GM19239 (cell line): ENCODE measurements around the gene KIF4A.

ENCODE experiments used
- DNase-seq: peaks from one replicate; pipeline ENCODE4 v3.0.0; 2011; ENCODE audit warnings: low spot score; ENCODE audit not compliant: insufficient read length
- FAIRE-seq: peaks from 2 replicates; lab custom pipeline; 2011; peaks lifted over from hg19 to GRCh38; lab: Jason Lieb, UNC

The KIF4A gene

DNA sequence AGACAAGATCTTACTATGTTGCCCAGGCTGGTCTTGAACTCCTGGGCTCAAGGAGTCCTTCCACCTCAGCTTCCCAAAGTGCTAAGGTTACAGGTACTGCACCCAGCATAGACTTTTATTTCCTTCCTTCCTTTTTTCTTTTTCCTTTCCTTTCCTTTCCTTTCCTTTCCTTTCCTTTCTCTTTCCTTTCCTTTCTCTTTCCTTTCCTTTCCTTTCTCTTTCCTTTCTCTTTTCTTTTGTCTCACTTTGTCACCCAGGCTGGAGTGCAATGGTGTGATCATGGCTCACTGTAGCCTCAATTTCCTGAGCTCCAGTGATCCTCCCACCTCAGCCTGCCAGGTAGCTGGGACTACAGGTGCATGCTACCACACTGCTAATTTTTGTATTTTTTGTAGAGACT is 174.1 kb downstream of the KIF4A start:
- peak; percentile 23 for FAIRE-seq

DNA sequence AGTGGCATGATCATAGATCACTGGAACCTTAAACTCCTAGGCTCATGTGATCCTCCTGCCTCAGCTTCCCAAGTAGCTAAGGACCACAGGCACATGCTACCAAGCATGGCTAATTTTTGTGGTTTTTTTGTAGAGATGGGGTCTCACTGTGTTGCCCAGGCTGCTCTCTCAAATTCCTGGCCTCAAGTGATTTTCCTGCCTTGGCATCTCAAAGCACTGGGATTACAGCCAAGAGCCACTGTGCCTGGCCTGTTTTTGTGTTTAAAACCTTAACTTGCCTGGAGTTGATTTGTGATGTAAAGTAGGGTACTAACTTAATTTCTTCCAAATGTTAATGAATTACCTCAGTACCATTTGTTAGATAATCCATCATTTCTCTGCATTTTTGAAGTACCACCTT is 177.1 kb downstream of the KIF4A start:
- no peak for FAIRE-seq
- DNase-seq = no peak

More for the DNA sequence above, 174.1 kb downstream of the KIF4A start:
- DNase-seq = no peak

DNA sequence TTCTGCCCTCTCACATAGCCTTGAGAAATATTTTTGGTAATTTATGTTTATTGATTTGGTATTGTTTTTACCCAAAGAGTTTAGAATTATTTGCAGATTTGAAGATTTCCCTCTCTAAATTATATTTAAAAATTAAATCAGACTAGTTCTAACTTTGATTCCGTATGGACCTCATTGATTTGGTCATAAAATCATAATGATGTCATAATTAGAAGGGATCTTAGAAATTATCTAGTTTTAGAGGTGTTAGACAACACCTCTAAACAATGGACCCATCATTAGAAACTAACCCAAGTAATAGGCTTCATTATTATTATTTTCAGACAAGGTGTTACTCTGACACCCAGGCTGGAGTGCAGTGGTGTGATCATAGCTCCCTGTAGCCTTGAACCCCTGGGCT is 178.8 kb downstream of the KIF4A start:
- DNase-seq (no peak), FAIRE-seq (no peak)
